Measurements from ENCODE around the gene CNPY1.

Gene CNPY1

DNA sequence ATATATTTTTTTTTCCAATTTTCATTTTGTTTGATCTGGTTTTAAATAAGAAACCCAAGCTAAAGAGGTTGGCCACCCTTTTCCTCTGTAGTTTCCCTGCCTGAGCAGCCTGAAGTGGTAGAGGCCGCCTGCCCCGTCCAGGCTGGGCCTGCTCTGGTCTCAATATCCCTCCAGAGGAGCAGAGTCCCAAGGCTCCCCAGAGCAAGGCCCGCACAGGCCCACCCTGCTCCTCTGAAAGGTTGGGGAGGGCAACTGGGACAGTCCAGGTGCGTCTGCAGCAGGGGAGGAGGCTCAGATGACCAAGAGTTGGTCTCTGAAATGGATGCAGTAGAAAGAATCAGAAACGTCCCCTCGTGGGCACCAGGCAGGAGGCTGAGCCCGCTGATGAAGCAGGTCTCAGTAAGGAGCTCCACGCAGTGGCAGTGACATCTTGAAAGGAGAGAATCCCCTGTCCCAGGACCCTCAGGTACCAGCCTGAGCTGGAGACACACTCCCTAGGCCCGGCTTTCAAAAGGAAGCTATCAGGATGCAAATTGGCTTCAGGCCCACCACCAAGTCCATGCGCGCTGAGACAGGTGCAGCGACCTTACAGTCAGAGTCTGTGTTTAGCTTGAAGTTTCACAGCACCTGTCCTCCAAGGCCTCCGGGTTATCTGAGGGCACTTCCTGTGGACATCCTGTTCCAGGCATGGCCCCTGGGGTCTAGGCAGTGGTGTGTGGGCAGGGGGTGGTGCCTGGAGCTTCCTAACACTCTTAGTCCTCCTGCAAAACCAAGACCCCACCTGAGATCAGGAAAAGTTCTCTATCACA is 50.7 kb downstream of the CNPY1 start:
- Mint-ChIP-seq H3K36me3 (ENCODE audit: low read depth) (no peaks in the 10 kb centered on the region), H3K4me1 (ENCODE audit: low read depth) (peaks cover 14% of the 10 kb centered on the region), H3K4me3 (no peak overlapping the region), H3K9me3 (no peaks in the 10 kb centered on the region), H3K27me3 (peaks cover 81% of the 10 kb centered on the region), H3K27ac (no peak overlapping the region)
- intact Hi-C loops (cut with micrococcal nuclease) = no loop called here

DNA sequence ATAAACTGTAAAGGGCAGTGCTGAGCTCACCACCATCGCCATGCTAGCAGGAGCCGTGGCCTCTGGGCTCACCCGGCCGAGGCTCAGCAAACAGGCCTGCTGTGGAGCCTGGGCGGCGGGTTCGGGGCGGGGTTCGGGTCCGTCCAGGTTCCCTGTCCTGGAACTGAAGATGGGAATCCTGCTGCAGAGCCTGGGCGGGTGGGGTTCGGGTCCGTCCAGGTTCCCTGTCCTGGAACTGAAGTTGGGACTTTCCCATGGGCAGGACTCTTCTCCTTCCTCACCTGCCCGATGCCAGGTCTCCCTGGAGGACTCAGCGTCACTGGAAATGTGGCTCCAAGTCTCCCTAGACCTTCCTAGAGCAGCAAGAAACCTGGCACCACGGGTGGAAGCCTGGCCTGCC is 51.8 kb downstream of the CNPY1 start:
- intact Hi-C loops (cut with micrococcal nuclease) = no loop called here
- Mint-ChIP-seq H3K9me3 (no peaks in the 10 kb centered on the region), H3K27ac (no peak overlapping the region), H3K36me3 (ENCODE audit: low read depth) (no peaks in the 10 kb centered on the region), H3K27me3 (peaks cover 84% of the 10 kb centered on the region), H3K4me3 (no peak overlapping the region), H3K4me1 (ENCODE audit: low read depth) (peaks cover 18% of the 10 kb centered on the region)

GRCh38 chr7:155493744-155494538 is 52.4 kb downstream of the CNPY1 start:
- Mint-ChIP-seq H3K4me1 (ENCODE audit: low read depth) (peaks cover 18% of the 10 kb centered on the region), H3K9me3 (no peaks in the 10 kb centered on the region), H3K27me3 (peaks cover 86% of the 10 kb centered on the region), H3K36me3 (ENCODE audit: low read depth) (no peaks in the 10 kb centered on the region), H3K4me3 (no peak overlapping the region), H3K27ac (no peak overlapping the region)
- intact Hi-C loops (cut with micrococcal nuclease) = no loop called here

DNA sequence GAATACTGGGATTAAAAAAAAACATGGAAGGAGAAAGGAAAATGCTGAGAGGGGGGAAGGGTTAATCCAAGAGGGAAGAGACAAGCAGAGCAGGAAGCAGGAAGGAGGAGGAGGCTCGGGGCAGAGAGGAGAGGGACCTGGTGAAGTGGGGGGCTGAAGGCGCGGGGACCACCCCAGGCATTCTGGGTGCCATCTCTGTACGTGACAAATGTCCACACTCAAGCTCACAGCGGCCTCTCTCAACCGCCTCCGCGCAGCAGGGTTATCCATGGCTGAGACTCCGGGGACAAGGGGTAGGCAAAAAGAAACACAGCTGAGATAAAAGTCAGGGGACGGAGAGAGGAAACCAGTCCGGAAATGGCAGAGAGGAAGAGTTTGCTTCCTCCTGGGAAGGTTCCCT is 54.5 kb downstream of the CNPY1 start:
- Mint-ChIP-seq H3K9me3 (no peaks in the 10 kb centered on the region), H3K27ac (no peak overlapping the region)

DNA sequence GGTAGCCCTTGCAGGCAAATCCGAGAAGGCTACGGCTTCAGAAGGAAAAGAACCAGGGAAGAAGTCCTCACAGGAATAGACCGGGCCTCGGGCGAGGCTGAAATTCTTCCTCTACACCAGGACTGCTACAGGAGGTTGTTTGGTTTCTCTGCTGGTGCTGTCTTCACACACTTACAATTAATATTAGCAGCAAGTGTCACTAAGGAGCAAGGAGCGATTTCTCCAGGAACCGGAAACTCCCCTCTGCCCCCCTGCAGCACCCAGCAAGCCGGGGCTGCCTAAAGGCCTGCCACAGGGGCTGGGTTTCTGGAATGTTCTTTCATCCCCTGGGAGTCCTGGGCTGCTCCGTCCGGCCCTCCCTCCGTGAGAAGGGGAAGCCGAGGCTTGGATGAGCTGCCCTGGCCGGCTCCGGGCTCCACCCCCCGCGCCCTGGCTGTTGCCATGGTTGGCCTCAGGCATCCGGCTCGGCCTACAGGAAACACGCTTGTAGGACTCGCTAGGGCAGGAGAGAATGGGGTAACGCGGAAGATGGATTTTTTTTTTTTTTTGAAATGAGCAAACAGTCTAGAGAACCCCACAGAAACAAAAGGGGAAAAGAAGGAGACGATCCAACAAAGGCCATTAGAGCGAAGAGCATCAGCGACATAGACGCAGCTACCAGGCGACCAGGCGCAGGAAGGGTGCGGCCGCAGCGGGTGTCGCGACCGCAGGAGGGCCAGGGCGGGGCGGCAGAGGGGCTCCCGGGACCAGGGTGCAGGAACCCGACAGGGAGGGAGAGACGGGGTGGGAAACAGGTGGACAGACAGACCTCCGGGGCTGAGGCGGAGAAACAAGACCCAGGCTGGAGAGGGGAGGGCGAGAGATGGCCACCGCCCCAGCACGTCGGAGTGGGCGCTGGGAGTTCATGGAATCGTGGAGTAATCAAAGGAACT is 55.4 kb downstream of the CNPY1 start:
- H3K9me3 Mint-ChIP-seq = no peaks in the 10 kb centered on the region
- intact Hi-C loops (cut with micrococcal nuclease) = no loop called here
- peak overlapping the region; percentile 58 for H3K4me3 Mint-ChIP-seq
- H3K36me3 Mint-ChIP-seq (ENCODE audit: low read depth) = no peaks in the 10 kb centered on the region
- peaks cover 18% of the 10 kb centered on the region for H3K4me1 Mint-ChIP-seq (ENCODE audit: low read depth)
- H3K27me3 Mint-ChIP-seq = peaks cover 86% of the 10 kb centered on the region
- no peak overlapping the region for H3K27ac Mint-ChIP-seq

More for the DNA sequence above, 54.5 kb downstream of the CNPY1 start:
- H3K4me1 Mint-ChIP-seq (ENCODE audit: low read depth) = peaks cover 18% of the 10 kb centered on the region
- H3K36me3 Mint-ChIP-seq (ENCODE audit: low read depth) = no peaks in the 10 kb centered on the region
- H3K4me3 Mint-ChIP-seq = peak overlapping the region; percentile 14
- peaks cover 85% of the 10 kb centered on the region for H3K27me3 Mint-ChIP-seq
- intact Hi-C loops (cut with micrococcal nuclease) = no loop called here

DNA sequence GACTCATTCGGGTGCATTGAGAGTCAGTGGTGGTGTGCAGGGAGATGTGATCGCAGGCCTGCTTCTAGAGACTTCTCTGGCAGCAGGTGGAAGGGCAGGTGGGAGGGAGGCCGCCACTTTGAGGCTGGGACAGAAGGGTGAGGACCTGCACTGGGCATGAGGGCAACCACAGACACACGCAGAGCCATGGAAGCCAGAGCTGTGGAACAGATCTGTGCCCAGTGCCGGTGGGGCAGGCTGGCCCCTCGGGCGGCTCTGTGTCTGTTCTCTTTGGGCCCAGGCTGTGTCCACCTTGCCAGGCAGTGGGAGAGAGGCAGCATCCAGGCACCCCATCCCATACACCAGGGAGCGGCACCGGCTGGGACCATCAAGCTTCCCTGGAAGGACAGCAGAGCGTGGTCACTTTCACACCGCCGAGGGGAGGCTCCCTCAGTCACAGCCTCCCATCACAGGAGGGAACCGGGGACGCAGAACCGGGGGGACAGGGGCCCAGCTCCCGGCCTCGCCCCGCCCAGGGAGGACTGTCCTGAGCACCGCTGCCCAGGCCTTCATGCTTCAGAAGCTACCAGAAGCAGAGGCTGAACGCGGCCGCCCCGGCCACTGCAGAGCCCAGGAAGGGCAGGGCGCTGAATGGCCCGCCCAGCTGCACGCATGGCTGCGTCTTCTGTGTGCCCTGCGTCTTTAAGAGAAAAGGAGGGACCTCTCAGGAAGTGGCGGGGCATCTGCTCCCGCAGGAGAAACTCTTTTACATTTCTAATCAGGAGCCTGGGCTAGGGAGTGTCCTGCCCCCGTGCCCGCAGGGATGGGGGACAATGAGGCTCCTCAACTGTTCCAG is 56.3 kb downstream of the CNPY1 start:
- no peaks in the 10 kb centered on the region for H3K36me3 Mint-ChIP-seq (ENCODE audit: low read depth)
- peaks cover 18% of the 10 kb centered on the region for H3K4me1 Mint-ChIP-seq (ENCODE audit: low read depth)
- intact Hi-C loops (cut with micrococcal nuclease) = no loop called here
- H3K4me3 Mint-ChIP-seq = peak overlapping the region; percentile 58
- no peak overlapping the region for H3K27ac Mint-ChIP-seq
- peaks cover 84% of the 10 kb centered on the region for H3K27me3 Mint-ChIP-seq
- H3K9me3 Mint-ChIP-seq = no peaks in the 10 kb centered on the region

- H3K4me1 Mint-ChIP-seq (ENCODE audit: low read depth) = peaks cover 18% of the 10 kb centered on the region
- H3K27me3 Mint-ChIP-seq = peaks cover 85% of the 10 kb centered on the region
- intact Hi-C loops (cut with micrococcal nuclease) = no loop called here
- H3K9me3 Mint-ChIP-seq = no peaks in the 10 kb centered on the region
- H3K27ac Mint-ChIP-seq = no peak overlapping the region
- no peak overlapping the region for H3K4me3 Mint-ChIP-seq
- no peaks in the 10 kb centered on the region for H3K36me3 Mint-ChIP-seq (ENCODE audit: low read depth)
These were observed 57.1 kb downstream of the CNPY1 start for GRCh38 chr7:155489158-155489840.

- intact Hi-C loops (cut with micrococcal nuclease) = no loop called here
- Mint-ChIP-seq H3K36me3 (ENCODE audit: low read depth) (no peaks in the 10 kb centered on the region), H3K4me1 (ENCODE audit: low read depth) (peaks cover 18% of the 10 kb centered on the region), H3K27me3 (peaks cover 85% of the 10 kb centered on the region), H3K9me3 (no peaks in the 10 kb centered on the region), H3K27ac (no peak overlapping the region), H3K4me3 (no peak overlapping the region)
These were observed 57.8 kb downstream of the CNPY1 start for GRCh38 chr7:155488483-155489127.

DNA sequence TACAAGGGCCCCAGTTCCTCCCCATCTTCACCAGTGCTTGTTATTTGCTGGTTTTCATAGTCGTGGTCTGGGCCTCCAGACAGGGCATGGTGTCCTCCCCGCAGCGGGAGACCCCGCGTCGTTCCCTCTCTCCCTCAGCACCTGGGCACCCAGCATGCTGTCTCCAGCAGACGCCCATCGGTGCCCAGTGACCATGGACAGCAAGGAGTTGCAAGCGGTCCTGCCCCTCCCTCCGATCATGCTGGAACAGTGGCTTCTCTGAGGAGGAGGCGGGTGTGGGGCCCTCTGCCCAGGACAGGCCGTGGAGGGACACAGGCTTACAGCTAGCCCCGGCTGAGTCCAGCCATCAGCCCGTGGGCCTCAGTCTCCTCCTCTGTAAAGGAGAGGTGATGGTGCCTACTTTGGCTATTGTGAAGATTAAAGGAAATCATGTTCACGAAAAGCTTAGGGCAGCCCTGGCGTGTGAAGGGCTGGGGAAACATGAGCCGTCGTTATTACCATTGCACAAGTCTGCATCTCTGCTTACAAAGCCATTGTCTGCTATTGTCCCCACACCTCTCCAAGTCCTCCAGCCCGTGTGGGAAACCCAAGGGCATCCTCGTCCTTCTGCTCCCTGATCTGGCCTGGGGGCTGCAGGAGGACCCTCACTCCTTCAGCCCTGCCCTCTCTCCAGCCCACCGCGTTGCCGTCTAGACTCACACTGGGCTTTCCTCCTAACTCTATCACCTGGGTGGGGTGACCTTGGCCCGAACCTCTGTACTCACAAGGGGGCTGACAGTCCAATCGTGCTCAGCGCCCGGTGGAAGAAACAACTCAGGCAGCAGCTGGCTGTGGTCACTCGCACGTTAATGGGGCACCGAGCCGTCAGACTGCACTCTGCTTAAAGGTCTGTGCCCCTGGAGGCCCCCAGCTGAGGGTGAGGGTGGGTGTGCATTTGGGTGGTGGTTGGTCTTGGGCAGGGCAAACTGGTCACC is 58.6 kb downstream of the CNPY1 start:
- no peak overlapping the region for H3K27ac Mint-ChIP-seq
- no peaks in the 10 kb centered on the region for H3K36me3 Mint-ChIP-seq (ENCODE audit: low read depth)
- H3K9me3 Mint-ChIP-seq = no peaks in the 10 kb centered on the region
- H3K4me3 Mint-ChIP-seq = no peak overlapping the region
- peaks cover 87% of the 10 kb centered on the region for H3K27me3 Mint-ChIP-seq
- peaks cover 26% of the 10 kb centered on the region for H3K4me1 Mint-ChIP-seq (ENCODE audit: low read depth)
- intact Hi-C loops (cut with micrococcal nuclease) = no loop called here

DNA sequence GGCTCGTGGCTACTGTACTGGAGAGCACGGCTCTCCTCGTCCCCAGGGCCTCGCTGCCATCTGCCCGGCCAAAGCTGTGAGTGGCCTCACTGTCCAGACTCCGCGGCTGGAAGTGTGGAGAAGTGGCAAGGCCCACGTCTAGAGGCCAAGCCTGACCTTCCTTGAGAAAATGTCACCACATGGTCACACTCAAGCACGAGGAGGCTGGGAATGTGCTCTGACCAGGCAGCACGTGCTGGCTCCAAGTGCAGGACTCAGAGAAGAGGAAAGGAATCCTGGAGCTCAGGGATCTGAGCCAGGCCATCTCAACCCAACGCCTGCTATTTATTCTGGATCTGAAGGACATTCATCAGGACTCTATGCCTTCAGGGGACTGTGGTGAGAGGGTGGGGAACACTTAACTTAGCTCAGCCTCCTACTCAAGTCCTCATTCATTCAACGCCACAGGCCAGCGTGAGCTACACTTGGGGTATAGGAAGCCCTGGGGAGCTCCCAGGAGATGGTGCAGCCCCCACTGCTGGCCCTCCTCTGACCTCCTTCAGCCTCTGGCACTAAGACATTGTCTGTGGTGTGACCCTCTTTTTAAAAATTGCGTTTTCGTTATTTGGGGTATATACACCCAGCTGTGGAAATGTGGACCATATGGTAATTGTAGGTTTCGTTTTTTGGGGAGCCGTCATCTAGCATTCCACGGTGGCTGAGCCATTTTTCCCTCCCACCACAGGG is 59.4 kb downstream of the CNPY1 start:
- Mint-ChIP-seq H3K4me3 (no peak overlapping the region), H3K36me3 (ENCODE audit: low read depth) (no peaks in the 10 kb centered on the region), H3K27me3 (peaks cover 90% of the 10 kb centered on the region), H3K9me3 (peaks cover 7% of the 10 kb centered on the region), H3K4me1 (ENCODE audit: low read depth) (peaks cover 25% of the 10 kb centered on the region), H3K27ac (no peak overlapping the region)
- intact Hi-C loops (cut with micrococcal nuclease) = no loop called here

Data from dendritic cell treated with granulocyte-macrophage colony-stimulating factor and Interleukin-4, amounts not matched to agents 40 ng/mL and 50 ng/mL, for 4 days (primary cell).